ENCODE results near the gene TEKT2. TPM values are rescaled to one million over a fixed set of nuclear protein-coding genes. Genes with fewer than 3 reads are reported as not detected.

TEKT2 gene
- total and polyA plus RNA-seq, 5 donors from 2014 or later: 0.81 TPM; not detected in 4

DNA sequence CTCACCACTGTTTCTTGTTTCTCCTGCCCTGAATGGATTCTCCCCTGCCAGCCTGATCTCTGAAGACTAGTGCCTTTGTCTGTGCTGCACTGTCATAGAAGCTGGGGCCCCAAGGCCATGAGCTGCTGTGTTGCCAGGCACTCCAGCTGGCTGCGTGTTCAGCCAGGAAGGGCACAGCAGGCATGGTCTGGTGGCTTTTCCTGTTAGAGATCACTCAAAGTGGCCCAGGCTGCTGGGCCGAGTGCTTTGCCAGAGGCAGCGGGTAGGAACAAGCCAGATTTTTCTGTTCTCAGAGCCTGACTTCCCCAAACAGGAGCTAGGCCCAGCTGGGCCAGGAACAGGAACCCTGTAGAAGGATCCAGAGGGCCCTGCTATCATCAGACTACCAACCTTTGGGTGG, 10.0 kb downstream of the TEKT2 start:
- Histone ChIP-seq H3K27me3 (ENCODE audit: control insufficient read depth, insufficient read depth, low read length) (no peaks in the 10 kb centered on the region), H3K9me3 (ENCODE audit: control insufficient read depth in 2 of 2, low read length in 2 of 2) (no peaks in the 10 kb centered on the region), H3K4me3 (ENCODE audit: low read depth, low read length) (no peak overlapping the region), H3K36me3 (ENCODE audit: control insufficient read depth, insufficient read depth, low read length) (peaks cover 52% of the 10 kb centered on the region), H3K27ac (ENCODE audit: insufficient read depth, low read length, poor library complexity, severe bottlenecking) (no peak overlapping the region), H3K4me1 (ENCODE audit: control insufficient read depth, insufficient read depth, low read length, poor library complexity, severe bottlenecking) (peaks cover 12% of the 10 kb centered on the region)
- H3K4me3 Mint-ChIP-seq: no peak overlapping the region
- H3K27me3 Mint-ChIP-seq: peaks cover 4% of the 10 kb centered on the region
- no peaks in the 10 kb centered on the region for H3K36me3 Mint-ChIP-seq
- H3K9me3 Mint-ChIP-seq: no peaks in the 10 kb centered on the region
- no peak for ATAC-seq (ENCODE audit: low read depth in 2 of 2)
- no peak for DNase-seq
- peaks cover 0 to 28% (median 21%) of the 10 kb centered on the region in 4 donors for H3K4me1 Mint-ChIP-seq
- H3K27ac Mint-ChIP-seq: no peak overlapping the region

DNA sequence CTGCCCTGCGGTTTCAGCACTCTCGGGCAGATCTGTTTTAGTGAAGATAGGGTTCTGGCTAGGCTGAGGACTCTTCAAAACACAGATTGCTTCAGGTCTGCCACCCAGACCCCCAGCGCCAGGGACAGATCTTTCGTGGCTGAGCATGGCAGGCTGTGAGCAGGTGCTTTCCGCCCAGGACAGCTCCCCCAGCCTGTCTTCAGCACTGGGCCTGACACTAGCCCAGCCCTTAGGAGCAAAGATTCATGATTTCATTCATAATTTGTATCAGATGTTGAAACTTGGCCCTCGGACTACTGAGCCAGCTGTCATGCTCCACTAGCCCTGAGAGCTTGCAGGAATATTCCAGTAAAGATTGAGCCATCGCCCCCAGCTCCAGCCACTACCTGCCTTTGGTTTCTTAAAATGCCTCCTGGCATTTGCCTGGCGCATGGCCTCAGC, 10.7 kb downstream of the TEKT2 start:
- Histone ChIP-seq H3K4me1 (ENCODE audit: control insufficient read depth, insufficient read depth, low read length, poor library complexity, severe bottlenecking) (peaks cover 8% of the 10 kb centered on the region), H3K4me3 (ENCODE audit: low read depth, low read length) (no peak overlapping the region), H3K27ac (ENCODE audit: insufficient read depth, low read length, poor library complexity, severe bottlenecking) (no peak overlapping the region), H3K36me3 (ENCODE audit: control insufficient read depth, insufficient read depth, low read length) (peaks cover 52% of the 10 kb centered on the region), H3K9me3 (ENCODE audit: control insufficient read depth in 2 of 2, low read length in 2 of 2) (no peaks in the 10 kb centered on the region), H3K27me3 (ENCODE audit: control insufficient read depth, insufficient read depth, low read length) (no peaks in the 10 kb centered on the region)
- H3K4me3 Mint-ChIP-seq: peak overlapping the region in 1 of 4 donors; percentile 5
- DNase-seq (no peak), ATAC-seq (ENCODE audit: low read depth in 2 of 2) (no peak)
- H3K27ac Mint-ChIP-seq: no peak overlapping the region
- H3K27me3 Mint-ChIP-seq: peaks cover 4% of the 10 kb centered on the region
- no peaks in the 10 kb centered on the region for H3K36me3 Mint-ChIP-seq
- no peaks in the 10 kb centered on the region for H3K9me3 Mint-ChIP-seq
- peaks cover 0 to 22% (median 16%) of the 10 kb centered on the region in 4 donors for H3K4me1 Mint-ChIP-seq

DNA sequence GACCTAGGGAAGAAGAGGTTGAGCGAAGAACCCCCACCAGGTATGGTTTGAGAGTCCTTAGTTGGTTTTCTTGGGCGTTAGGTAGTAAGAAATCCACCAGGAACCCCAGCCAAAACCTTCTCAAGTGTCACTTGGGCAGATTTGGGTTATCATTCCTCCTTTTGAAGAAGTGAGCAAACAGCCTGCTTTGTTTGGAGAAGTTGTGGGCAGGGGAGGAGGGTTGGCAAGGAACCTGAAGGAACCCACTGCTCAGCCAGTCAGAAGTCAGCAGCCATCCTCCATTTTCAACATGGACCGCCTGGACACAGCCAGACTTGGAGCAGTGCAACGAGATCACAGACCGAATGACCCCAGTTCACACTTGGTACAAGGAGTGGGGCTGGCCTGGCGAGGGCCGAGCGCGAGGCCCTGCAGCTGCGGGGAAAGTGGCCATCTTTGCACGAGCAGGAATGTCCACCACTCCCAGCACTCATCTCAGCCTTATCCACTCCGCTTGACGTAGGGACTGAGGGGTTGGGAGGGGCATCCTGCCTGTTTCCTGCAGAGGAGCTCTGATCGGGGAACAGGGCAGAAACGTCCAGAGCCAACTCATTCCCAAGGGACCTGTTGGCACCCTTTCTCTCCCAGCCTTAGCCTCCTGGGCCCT, 12.0 kb downstream of the TEKT2 start:
- H3K27ac ChIP-seq (ENCODE audit: insufficient read depth, low read length, poor library complexity, severe bottlenecking): no peak overlapping the region
- no peaks in the 10 kb centered on the region for H3K36me3 Mint-ChIP-seq

DNA sequence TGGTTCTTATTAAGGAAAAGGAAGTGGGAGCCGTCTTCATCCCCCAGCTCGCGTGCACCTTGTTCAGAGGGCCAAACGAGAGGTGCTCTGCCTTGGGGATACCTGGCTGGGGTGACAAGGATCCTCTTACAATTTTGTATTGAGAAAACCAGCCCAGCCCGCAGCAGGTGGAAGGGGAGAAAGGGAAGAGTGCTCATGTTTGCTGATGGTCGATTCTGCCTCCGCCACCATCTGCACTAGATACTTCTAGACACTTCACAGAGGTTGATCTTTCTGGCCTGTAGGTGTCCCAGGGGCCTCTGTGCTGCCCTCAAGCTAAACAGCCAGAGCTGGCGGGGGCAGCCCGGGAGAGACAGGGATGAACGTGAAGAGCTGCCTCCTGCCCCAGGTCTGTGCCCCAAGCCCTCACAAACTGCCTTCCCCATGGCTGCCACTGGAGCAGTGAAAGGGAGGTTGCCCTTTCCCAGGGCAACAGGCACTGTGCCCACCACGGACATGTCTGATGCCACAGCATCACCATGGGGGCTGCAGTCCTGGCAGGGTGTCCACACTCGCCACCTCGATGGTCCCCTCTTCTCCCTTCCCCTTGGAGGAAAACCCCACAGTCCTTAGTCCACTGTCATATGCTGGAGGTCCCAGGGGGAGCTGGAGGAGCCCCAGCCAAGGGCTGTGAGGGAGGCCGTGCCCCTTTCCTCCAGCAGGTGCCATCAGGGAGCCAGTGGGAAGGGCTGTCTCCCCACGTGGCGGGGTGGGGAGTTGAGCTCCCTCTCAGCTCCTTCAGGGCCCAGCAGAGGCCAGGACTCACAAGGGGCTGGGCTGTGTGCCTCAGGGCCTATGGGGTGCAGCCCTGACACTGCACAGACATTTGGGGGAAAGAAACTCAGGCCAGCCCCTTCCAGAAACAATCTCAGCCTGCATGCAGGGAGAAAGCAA, 12.9 kb downstream of the TEKT2 start:
- H3K4me3 Mint-ChIP-seq: no peak overlapping the region
- Histone ChIP-seq H3K9me3 (ENCODE audit: control insufficient read depth in 2 of 2, low read length in 2 of 2) (no peaks in the 10 kb centered on the region), H3K27me3 (ENCODE audit: control insufficient read depth, insufficient read depth, low read length) (no peaks in the 10 kb centered on the region), H3K4me3 (ENCODE audit: low read depth, low read length) (no peak overlapping the region), H3K36me3 (ENCODE audit: control insufficient read depth, insufficient read depth, low read length) (peaks cover 46% of the 10 kb centered on the region), H3K4me1 (ENCODE audit: control insufficient read depth, insufficient read depth, low read length, poor library complexity, severe bottlenecking) (peaks cover 5% of the 10 kb centered on the region), H3K27ac (ENCODE audit: insufficient read depth, low read length, poor library complexity, severe bottlenecking) (no peak overlapping the region)
- no peak for ATAC-seq (ENCODE audit: low read depth in 2 of 2)
- no peak for DNase-seq
- peaks cover 0 to 7% (median 6%) of the 10 kb centered on the region in 4 donors for H3K4me1 Mint-ChIP-seq
- peak overlapping the region in 1 of 3 donors; percentile 56 for H3K27ac Mint-ChIP-seq
- no peaks in the 10 kb centered on the region for H3K27me3 Mint-ChIP-seq
- H3K36me3 Mint-ChIP-seq: no peaks in the 10 kb centered on the region
- H3K9me3 Mint-ChIP-seq: no peaks in the 10 kb centered on the region

More for the DNA sequence above, 12.0 kb downstream of the TEKT2 start:
- ATAC-seq (ENCODE audit: low read depth in 2 of 2) (no peak), DNase-seq (no peak)
- no peak overlapping the region for H3K27ac Mint-ChIP-seq
- H3K9me3 Mint-ChIP-seq: no peaks in the 10 kb centered on the region
- Histone ChIP-seq H3K36me3 (ENCODE audit: control insufficient read depth, insufficient read depth, low read length) (peaks cover 52% of the 10 kb centered on the region), H3K9me3 (ENCODE audit: control insufficient read depth in 2 of 2, low read length in 2 of 2) (no peaks in the 10 kb centered on the region), H3K27me3 (ENCODE audit: control insufficient read depth, insufficient read depth, low read length) (no peaks in the 10 kb centered on the region), H3K4me3 (ENCODE audit: low read depth, low read length) (no peak overlapping the region), H3K4me1 (ENCODE audit: control insufficient read depth, insufficient read depth, low read length, poor library complexity, severe bottlenecking) (peaks cover 5% of the 10 kb centered on the region)
- no peak overlapping the region for H3K4me3 Mint-ChIP-seq
- no peaks in the 10 kb centered on the region for H3K27me3 Mint-ChIP-seq
- peaks cover 0 to 15% (median 10%) of the 10 kb centered on the region in 4 donors for H3K4me1 Mint-ChIP-seq

DNA sequence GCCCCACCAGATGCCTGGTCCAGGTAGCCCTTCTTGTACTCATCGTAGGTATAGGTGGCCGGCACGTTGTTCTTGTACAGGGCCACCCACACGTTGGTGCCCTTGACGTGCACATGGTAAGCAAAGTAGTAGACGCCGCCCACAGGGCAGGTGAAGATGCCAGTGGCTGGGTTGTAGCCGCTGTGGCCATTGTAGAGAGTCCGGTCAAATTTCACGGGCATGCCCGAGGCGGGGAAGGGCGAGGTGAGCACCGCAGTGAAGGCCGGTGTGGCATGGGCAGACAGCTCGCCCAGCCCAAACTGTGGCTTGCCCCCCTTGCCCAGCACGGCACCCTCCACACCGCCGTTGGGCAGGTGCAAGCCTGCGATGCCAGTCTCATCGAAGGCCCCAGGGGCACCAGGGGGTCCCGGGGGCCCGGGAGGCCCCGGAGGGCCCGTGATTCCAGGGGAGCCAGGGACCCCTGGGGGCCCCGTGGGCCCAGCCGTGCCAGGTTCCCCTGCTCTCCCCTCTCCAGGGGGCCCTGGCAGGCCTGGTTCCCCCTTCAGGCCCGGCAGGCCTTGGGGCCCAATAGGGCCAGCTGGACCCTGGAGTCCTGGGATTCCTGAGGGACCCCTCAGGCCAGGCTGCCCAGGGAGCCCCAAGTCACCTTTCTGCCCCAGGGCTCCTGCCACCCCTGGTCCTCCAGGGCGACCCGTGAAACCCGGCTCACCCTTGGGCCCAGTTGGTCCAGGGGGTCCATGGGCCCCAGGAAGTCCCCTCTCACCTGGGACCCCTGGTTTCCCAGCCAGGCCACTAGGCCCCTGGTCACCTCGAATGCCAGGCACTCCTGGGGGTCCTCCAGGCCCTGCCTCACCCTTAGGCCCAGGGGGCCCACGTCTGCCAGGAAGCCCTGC, 14.0 kb downstream of the TEKT2 start:
- Histone ChIP-seq H3K27ac (ENCODE audit: insufficient read depth, low read length, poor library complexity, severe bottlenecking) (no peak overlapping the region), H3K27me3 (ENCODE audit: control insufficient read depth, insufficient read depth, low read length) (no peaks in the 10 kb centered on the region), H3K4me1 (ENCODE audit: control insufficient read depth, insufficient read depth, low read length, poor library complexity, severe bottlenecking) (peaks cover 5% of the 10 kb centered on the region), H3K4me3 (ENCODE audit: low read depth, low read length) (no peak overlapping the region), H3K36me3 (ENCODE audit: control insufficient read depth, insufficient read depth, low read length) (peaks cover 34% of the 10 kb centered on the region), H3K9me3 (ENCODE audit: control insufficient read depth in 2 of 2, low read length in 2 of 2) (no peaks in the 10 kb centered on the region)
- H3K4me1 Mint-ChIP-seq: no peaks in the 10 kb centered on the region
- H3K27me3 Mint-ChIP-seq: no peaks in the 10 kb centered on the region
- no peaks in the 10 kb centered on the region for H3K9me3 Mint-ChIP-seq
- DNase-seq (no peak), ATAC-seq (ENCODE audit: low read depth in 2 of 2) (no peak)
- no peak overlapping the region for H3K27ac Mint-ChIP-seq
- no peaks in the 10 kb centered on the region for H3K36me3 Mint-ChIP-seq
- H3K4me3 Mint-ChIP-seq: peak overlapping the region in 1 of 4 donors; percentile 35

DNA sequence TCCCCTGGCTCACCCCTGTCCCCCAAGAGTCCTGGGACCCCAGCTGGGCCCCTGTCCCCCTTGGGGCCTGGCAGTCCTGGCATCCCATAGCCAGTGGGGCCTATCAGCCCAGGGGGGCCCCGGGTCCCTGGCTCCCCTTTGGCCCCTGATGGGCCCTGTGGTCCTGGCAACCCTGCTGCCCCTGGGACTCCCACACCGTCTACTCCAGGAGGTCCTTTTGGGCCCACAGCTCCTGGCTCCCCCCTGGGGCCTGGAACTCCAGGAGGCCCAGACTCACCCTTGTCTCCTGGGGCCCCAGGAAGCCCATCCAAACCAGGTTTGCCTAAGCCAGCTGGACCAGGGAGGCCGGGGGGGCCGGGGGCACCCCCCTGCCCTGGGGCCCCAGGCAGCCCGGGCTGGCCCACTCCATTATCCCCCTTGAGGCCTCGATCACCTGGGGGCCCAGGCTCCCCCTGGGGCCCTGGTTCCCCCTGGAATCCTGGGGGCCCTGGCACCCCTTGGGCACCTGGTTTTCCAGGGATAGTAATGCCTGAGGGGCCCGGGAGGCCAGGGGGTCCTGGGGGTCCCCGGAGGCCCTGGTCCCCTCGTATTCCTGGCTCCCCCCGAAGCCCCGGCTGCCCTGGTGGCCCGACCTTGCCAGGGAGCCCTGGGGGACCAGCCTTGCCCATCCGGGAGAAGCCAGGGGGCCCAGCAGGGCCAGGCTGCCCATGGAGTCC, 14.9 kb downstream of the TEKT2 start:
- Histone ChIP-seq H3K9me3 (ENCODE audit: control insufficient read depth in 2 of 2, low read length in 2 of 2) (no peaks in the 10 kb centered on the region), H3K27me3 (ENCODE audit: control insufficient read depth, insufficient read depth, low read length) (no peaks in the 10 kb centered on the region), H3K4me3 (ENCODE audit: low read depth, low read length) (no peak overlapping the region), H3K4me1 (ENCODE audit: control insufficient read depth, insufficient read depth, low read length, poor library complexity, severe bottlenecking) (peaks cover 5% of the 10 kb centered on the region), H3K36me3 (ENCODE audit: control insufficient read depth, insufficient read depth, low read length) (peaks cover 25% of the 10 kb centered on the region), H3K27ac (ENCODE audit: insufficient read depth, low read length, poor library complexity, severe bottlenecking) (no peak overlapping the region)
- Mint-ChIP-seq H3K27me3 (no peaks in the 10 kb centered on the region), H3K4me3 (no peak overlapping the region), H3K9me3 (no peaks in the 10 kb centered on the region), H3K36me3 (no peaks in the 10 kb centered on the region), H3K27ac (no peak overlapping the region), H3K4me1 (no peaks in the 10 kb centered on the region)
- ATAC-seq (ENCODE audit: low read depth in 2 of 2) (no peak), DNase-seq (no peak)
